GM12865 (cell line): ENCODE results near the gene MCRIP1.

Source experiments
- DNase-seq: peaks from one replicate; pipeline ENCODE4 v3.0.0; 2010; ENCODE audit warnings: low read depth
- H3K4me3 ChIP-seq: 2 replicates; pipeline ENCODE4 v1.5.1; 2011; ENCODE audit warnings: mild to moderate bottlenecking, low read depth, low read length, control low read depth
- CTCF ChIP-seq: IDR thresholded peaks from 2 replicates; pipeline ENCODE4 v1.5.1; 2011; ENCODE audit warnings: low read length, control low read depth, low read depth, inconsistent platforms; ENCODE audit not compliant: insufficient read depth; ENCODE audit errors: missing control alignments

MCRIP1 gene

GRCh38 chr17:81866440-81867169 is 33.5 kb upstream of the MCRIP1 start:
- H3K4me3 ChIP-seq = no peak overlapping the region
- TF ChIP-seq CTCF = no peak

GRCh38 chr17:81865733-81866439 is 32.8 kb upstream of the MCRIP1 start:
- TF ChIP-seq CTCF = no peak
- no peak for DNase-seq
- no peak overlapping the region for H3K4me3 ChIP-seq

More at GRCh38 chr17:81866440-81867169, 33.5 kb upstream of the MCRIP1 start:
- no peak for DNase-seq

- DNase-seq = no peak
- H3K4me3 ChIP-seq = no peak overlapping the region
- TF ChIP-seq CTCF = no peak
These were observed 32.3 kb upstream of the MCRIP1 start for GRCh38 chr17:81865358-81865732.

GRCh38 chr17:81863833-81864768 is 31.0 kb upstream of the MCRIP1 start:
- H3K4me3 ChIP-seq = no peak overlapping the region
- no peak for TF ChIP-seq CTCF
- no peak for DNase-seq

DNA sequence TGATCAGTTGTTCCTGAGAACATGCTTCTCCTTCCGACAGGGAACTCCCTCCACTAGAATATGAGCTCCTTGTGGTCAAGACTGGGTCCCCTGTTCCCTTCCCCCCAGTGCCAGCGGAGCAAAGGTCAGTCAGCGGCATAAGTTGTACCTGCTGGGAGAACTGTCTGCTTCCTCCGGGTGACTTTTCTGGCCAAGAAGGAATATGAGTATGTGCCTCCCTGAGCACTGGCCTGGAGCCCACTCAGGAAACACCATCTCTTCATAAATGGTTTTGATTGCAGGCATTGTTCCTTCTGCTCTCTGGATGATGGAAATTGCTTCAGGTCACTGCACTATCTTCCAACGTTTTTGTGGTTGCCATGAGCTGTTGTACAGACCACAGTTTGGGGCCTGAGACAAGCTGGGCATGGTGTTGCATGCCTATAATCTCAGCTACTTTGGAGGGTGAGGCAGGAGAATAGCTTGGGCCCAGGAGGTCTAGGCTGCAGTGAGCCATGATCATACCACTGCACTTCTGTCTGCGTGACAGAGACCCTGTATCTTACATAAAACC is 30.1 kb upstream of the MCRIP1 start:
- H3K4me3 ChIP-seq = no peak overlapping the region
- no peak for DNase-seq
- TF ChIP-seq CTCF = no peak

GRCh38 chr17:81860756-81861568 is 27.9 kb upstream of the MCRIP1 start:
- no peak for TF ChIP-seq CTCF
- peak; percentile 100 for DNase-seq
- peak overlapping the region; percentile 91 for H3K4me3 ChIP-seq
